Prostate gland (tissue), 2 donors: Measurements from ENCODE around the gene SOX12.

Experiments
- POLR2A ChIP-seq: fragments of 450-650 bp; IDR thresholded peaks from one replicate; pipeline ENCODE4 v1.6.1; 2016; ENCODE audit warnings: antibody characterized with exemption, mild to moderate bottlenecking
- POLR2AphosphoS5 ChIP-seq: sonication (generic); formaldehyde crosslinking; IDR thresholded peaks from one replicate; pipeline ENCODE4 v1.6.1; 2017; ENCODE audit warnings: antibody characterized with exemption
- TF ChIP-seq, protein P1 (sequence below), 4 experiments: fragments of 200-600 bp in 2 of 4; fragments of 450-650 bp in 2 of 4; sonication (generic) in 2 of 4; IDR thresholded peaks; 1 replicate in 3 of 4; 2 replicates in 1 of 4; pipeline ENCODE4 v1.5.1; 2016 to 2019; ENCODE audit warnings: antibody characterized with exemption in 4 of 4, mild to moderate bottlenecking in 2 of 4, moderate library complexity in 2 of 4

DNA sequence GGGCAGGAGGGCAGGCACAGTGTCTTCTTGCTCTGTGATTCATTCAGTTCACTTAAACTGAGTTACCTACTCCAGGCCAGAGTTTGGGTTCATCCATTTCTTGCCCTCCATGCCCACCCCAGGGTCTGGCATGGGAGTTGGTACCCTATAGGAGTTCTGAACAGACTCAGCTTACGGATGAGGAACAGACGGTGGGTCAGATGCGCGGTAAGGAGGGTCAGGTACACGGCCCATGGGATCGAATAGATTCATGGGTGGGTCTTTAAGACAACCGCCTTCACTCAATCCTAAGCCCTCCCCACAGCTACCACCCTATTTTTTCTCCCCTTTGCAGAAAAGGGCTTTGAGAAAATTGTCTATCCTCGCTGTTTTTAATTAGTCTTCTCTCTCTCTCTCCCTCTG is 42.1 kb downstream of the SOX12 start:
- TF ChIP-seq, protein P1, sequence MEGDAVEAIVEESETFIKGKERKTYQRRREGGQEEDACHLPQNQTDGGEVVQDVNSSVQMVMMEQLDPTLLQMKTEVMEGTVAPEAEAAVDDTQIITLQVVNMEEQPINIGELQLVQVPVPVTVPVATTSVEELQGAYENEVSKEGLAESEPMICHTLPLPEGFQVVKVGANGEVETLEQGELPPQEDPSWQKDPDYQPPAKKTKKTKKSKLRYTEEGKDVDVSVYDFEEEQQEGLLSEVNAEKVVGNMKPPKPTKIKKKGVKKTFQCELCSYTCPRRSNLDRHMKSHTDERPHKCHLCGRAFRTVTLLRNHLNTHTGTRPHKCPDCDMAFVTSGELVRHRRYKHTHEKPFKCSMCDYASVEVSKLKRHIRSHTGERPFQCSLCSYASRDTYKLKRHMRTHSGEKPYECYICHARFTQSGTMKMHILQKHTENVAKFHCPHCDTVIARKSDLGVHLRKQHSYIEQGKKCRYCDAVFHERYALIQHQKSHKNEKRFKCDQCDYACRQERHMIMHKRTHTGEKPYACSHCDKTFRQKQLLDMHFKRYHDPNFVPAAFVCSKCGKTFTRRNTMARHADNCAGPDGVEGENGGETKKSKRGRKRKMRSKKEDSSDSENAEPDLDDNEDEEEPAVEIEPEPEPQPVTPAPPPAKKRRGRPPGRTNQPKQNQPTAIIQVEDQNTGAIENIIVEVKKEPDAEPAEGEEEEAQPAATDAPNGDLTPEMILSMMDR (IDR thresholded peaks at IDR 0.05) = no peak
- TF ChIP-seq POLR2A (no peak), POLR2AphosphoS5 (no peak)
